HG03045 (cell line): Measurements from ENCODE around the gene CABP2.
"Not testable (repeated sequence)": the region's sequence is repeated elsewhere in the genome, so short reads cannot be mapped to it uniquely, and the experiment has no call there.

ENCODE experiments used
- ATAC-seq: cut with Tn5 transposase; IDR thresholded peaks from one replicate; pipeline ENCODE4 v1.9.1; 2021; ENCODE audit warnings: mild to moderate bottlenecking, moderate library complexity; ENCODE audit not compliant: unreplicated experiment

The CABP2 gene

GRCh38 chr11:67522844-67523555 lies at the start of gene CABP2:
Gene CABP2, minus strand, starts transcription at chr11:67523446. Its CDS starts 120 bp downstream, at chr11:67523326.
- no peak for ATAC-seq

GRCh38 chr11:67572747-67573419 lies 49.6 kb upstream of the CABP2 start:
- no peak for ATAC-seq

GRCh38 chr11:67572305-67572704 lies 49.1 kb upstream of the CABP2 start:
- ATAC-seq, result no peak

DNA sequence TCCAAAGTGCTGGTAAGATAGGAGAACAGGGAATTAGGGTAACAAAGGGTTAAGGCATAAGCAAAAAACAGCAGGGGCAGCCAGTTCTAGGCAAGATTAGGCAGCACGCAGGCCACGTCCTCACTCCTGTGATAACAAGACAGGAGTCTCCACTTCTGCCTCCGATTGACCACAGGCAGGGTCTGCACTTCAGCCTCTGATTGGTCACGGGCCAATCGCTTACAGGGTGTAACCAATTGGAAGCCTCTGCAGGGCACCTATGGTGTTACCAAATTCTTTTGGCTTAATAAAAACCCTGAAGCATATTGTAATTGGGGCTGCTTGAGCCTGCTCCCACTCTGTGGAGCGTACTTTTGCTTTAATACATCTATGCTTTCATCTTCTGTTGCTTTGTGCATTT lies 48.2 kb upstream of the CABP2 start:
- ATAC-seq, result no peak

- ATAC-seq, result no peak
Observed at GRCh38 chr11:67564230-67564629, 41.0 kb upstream of the CABP2 start.

DNA sequence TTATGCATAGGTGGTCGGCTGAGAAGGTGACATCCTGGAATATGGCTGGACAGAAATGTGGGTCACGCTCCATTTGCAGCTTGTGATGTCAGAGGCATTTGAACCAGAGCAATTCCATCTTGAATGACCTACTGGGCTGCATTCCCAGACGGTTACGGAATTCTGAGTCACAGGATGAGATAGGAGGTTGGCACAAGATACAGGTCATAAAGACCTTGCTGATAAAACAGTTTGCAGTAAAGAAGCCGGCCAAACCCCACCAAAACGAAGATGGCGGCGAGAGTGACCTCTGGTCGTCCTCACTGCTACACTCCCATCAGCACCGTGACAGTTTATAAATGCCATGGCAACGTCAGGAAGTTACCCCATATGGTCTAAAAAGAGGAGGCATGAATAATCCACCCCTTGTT lies 40.5 kb upstream of the CABP2 start:
- ATAC-seq, result not testable (repeated sequence)

DNA sequence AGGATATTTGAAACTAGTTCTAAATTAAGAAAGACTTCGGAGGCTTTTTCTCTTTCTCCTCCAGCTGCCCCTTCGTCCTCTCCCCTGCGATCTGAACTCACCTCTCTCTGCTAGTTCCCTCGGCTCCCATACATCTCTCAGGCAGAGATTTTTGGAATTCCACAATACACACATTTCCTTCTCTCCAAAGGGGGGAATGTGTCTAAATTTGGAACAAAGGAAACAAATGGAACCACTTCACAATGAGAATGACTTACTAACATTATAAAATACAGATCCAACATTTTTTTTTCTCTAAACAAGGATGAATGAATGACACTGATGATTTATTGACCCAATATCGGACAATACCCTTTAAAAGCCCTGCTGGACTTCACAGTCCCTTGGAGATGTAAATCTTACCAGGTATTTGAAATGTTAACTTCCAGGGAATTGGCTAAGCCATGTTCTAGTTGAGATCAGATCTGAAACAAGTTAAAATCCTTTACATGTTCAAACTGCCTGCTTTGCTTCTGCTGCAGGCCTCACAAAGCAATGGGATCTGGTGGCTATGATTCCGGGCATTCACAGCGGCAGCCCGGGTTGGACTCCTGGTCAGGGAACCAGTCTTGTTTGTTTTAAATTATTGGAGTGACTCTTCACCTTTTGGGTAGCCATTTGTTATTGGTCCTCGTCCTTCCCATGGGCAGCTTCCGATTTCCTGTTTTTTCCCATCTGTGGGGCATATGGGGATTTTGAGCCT lies 39.9 kb upstream of the CABP2 start:
- no peak for ATAC-seq

DNA sequence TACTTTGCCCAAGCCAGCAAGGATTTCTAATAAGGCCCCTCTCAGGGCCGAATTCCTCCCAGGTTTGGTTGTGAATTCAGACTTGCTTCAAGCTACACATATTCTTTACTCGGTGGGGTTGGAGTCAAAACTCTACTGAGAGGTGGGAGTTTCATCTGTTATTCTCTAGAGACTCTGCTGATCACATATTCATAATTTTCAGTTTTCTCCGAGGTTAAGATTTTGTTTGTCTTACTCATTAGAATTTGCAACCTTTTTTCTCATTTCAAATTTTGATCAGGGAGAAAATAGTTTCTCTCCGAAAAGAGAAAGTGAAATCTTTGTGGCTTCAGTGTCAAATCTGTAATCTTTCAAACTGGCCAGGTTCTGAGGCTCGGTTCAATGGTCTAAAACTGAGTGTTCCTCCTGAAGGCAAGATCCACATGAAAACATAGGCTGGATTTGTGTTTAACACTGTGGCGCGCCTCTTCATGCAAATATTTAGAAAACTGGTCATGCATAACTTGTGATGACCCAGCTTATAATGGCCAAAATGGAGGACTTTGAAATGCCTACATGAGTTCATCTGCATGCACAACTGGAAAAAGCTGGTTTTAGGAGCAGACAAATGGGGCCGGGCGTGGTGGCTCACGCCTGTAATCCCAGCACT lies 38.8 kb upstream of the CABP2 start:
- ATAC-seq, result no peak

DNA sequence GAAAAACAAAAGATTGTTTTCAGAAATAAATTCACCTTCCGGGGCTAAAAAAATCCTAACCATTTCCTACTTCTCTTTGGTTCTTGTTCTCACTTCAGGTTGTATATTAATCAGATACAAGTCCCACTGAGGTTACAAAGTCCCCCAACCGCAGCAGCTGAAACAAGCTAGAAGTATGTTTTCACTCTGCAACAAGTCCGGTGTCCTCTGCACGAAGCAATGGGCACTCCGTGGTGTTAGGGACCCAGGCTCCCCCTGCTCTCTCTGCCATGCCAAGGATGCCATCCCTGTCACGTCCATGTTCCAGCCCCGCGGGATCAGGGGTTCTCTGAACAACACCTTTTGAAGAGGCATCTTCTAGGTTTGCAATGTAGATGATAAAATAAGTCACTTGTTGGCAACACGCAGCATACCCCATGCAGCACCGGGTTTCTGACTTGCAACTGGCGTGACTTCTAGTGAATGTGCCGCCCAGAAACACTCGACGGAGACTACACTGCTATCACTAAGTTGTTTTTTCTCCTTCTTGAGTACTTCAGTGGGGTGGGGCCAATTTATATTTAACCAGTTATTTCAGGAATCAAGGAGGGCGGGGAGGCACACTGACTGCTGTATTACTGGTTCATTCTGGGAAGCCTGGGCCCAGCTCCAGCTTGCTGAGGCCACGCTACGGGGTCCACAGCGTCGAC lies 35.0 kb upstream of the CABP2 start:
- no peak for ATAC-seq

- ATAC-seq, result no peak
Observed at GRCh38 chr11:67556244-67556643, 33.0 kb upstream of the CABP2 start.

DNA sequence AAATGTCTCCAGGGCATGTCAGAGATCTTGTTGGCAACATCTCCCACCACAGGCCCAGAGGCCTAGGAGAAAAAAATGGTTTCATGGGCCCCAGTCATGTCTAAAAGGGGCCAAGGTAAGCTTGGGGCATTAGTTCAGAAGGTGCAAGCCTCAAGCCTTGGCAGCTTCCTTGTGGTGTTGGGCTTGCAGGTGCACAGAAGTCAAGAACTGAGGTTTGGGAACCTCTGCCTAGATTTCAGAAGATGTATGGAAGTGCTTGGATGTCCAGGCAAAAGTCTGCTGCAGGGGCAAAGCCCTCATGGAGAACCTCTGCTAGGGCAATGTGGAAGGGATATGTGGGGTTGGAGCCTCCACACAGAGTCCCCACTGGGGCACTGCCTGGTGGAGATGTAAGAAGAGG lies 28.5 kb upstream of the CABP2 start:
- not testable (repeated sequence) for ATAC-seq

- ATAC-seq, result no peak
Observed at GRCh38 chr11:67551127-67551526, 27.9 kb upstream of the CABP2 start.

DNA sequence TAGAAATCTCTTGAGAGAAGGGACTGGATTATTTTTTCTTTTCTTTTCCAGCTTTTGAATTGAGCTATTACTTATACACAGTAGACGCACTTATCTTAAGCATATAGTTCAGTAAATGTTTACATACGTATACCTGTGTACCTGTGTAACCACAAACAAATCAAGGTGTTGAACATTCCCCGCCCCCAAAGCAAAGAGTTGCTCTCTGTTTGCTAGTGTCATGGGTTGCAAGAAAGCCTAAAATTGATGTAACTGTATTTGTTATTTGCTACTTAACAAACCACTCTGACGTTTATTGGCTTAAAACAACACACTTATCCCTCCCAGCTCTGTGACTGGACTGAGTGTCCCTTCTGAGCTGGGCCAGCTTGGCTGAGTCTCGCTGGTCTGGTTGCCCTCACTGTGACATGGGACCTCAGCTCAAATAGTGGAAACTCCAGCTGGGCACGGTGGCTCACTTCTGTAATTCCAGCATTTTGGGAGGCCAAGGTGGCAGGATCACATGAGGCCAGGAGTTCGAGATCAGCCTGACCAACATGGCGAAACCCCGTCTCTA lies 25.4 kb upstream of the CABP2 start:
- no peak for ATAC-seq

DNA sequence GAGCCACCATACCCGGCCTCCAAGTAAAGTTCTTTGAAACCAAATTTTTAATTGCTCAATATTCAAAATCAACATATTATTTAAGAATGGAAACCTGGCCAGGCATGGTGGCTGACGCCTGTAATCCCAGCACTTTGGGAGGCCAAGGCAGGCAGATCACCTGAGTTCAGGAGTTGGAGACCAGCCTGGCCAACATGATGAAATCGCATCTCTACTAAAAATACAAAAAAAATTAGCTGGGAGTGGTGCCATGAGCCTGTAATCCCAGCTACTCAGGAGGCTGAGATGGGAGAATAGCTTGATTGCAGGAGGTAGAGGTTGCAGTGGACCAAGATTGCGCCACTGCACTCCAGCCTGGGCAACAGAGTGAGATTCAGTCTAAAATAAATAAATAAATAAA lies 24.9 kb upstream of the CABP2 start:
- ATAC-seq, result not testable (repeated sequence)

GRCh38 chr11:67545280-67545679 lies 22.0 kb upstream of the CABP2 start:
- ATAC-seq, result no peak

GRCh38 chr11:67544616-67545242 lies 21.5 kb upstream of the CABP2 start:
- ATAC-seq, result no peak

GRCh38 chr11:67543585-67543984 lies 20.3 kb upstream of the CABP2 start:
- ATAC-seq, result no peak

- no peak for ATAC-seq
Observed at GRCh38 chr11:67542971-67543370, 19.7 kb upstream of the CABP2 start.

DNA sequence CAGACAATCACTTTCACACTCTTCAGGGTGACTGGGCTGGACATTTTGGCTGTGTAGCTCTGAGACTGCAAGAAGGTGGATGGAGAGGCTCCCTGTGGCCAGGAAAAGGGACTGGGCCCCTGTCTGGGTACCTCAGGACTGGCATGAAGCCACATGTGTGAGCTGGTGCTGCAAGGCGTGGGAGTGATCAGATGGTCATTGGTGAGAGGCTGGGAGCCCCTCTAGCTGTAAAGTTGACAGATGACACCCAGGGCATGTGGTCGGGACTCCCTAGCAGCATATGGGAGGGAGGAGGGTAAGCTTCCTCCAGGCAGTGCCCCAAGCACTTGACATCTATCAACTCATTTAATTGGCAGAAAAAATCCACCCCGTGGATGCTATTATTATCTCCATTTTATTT lies 18.9 kb upstream of the CABP2 start:
- ATAC-seq, result no peak

DNA sequence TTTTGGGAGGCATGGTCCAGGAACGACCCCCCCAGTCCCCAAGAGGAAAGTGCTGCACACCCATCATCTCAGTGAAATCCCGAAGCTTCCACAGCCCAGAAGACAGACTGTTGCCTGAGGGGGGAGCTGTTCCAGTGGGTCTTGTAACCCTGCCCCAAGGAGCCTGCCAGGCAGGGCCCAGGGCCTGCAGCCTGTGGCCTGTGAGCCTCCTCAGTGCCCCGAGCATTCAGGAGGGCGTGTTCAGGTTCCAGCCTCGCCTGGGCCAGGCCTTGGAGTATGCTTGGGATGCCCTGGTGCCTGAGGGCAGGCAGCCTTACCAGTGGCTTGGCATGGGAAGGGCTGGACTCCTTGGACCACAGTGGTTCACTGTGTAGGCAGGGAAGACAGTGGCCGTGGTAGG lies 18.0 kb upstream of the CABP2 start:
- no peak for ATAC-seq
